ENCODE results near the gene EAPP.

Gene EAPP

GRCh38 chr14:34502545-34503225 is 36.8 kb downstream of the EAPP start:
- DNase-seq (ENCODE audit: low spot score) (no peak), ATAC-seq (ENCODE audit: low read depth) (no peak)
- Histone ChIP-seq H3K9me3 (ENCODE audit: severe bottlenecking) (no peaks in the 10 kb centered on the region), H3K4me3 (ENCODE audit: severe bottlenecking) (no peak overlapping the region), H3K27ac (ENCODE audit: poor library complexity, severe bottlenecking) (no peak overlapping the region), H3K36me3 (ENCODE audit: low read depth) (no peaks in the 10 kb centered on the region), H3K27me3 (ENCODE audit: insufficient read depth, poor library complexity, severe bottlenecking) (no peaks in the 10 kb centered on the region), H3K4me1 (ENCODE audit: insufficient read depth, poor library complexity, severe bottlenecking) (peaks cover 3% of the 10 kb centered on the region)
- no peak for TF ChIP-seq CTCF (IDR thresholded peaks at IDR 0.05; ENCODE audit: poor library complexity, severe bottlenecking)

- TF ChIP-seq CTCF (IDR thresholded peaks at IDR 0.05; ENCODE audit: poor library complexity, severe bottlenecking), result no peak
- Histone ChIP-seq H3K4me1 (ENCODE audit: insufficient read depth, poor library complexity, severe bottlenecking) (peaks cover 10% of the 10 kb centered on the region), H3K9me3 (ENCODE audit: severe bottlenecking) (no peaks in the 10 kb centered on the region), H3K4me3 (ENCODE audit: severe bottlenecking) (no peak overlapping the region), H3K36me3 (ENCODE audit: low read depth) (no peaks in the 10 kb centered on the region), H3K27ac (ENCODE audit: poor library complexity, severe bottlenecking) (no peak overlapping the region), H3K27me3 (ENCODE audit: insufficient read depth, poor library complexity, severe bottlenecking) (no peaks in the 10 kb centered on the region)
- no peak for DNase-seq (ENCODE audit: low spot score)
- ATAC-seq (ENCODE audit: low read depth), result peak; percentile 55; the same call in 2 of the 3 replicates
Observed at GRCh38 chr14:34502001-34502400, 37.5 kb downstream of the EAPP start.

- no peak for ATAC-seq (ENCODE audit: low read depth)
- Histone ChIP-seq H3K36me3 (ENCODE audit: low read depth) (no peaks in the 10 kb centered on the region), H3K4me3 (ENCODE audit: severe bottlenecking) (no peak overlapping the region), H3K9me3 (ENCODE audit: severe bottlenecking) (no peaks in the 10 kb centered on the region), H3K4me1 (ENCODE audit: insufficient read depth, poor library complexity, severe bottlenecking) (peaks cover 18% of the 10 kb centered on the region), H3K27ac (ENCODE audit: poor library complexity, severe bottlenecking) (no peak overlapping the region), H3K27me3 (ENCODE audit: insufficient read depth, poor library complexity, severe bottlenecking) (no peaks in the 10 kb centered on the region)
- DNase-seq (ENCODE audit: low spot score), result no peak
- TF ChIP-seq CTCF (IDR thresholded peaks at IDR 0.05; ENCODE audit: poor library complexity, severe bottlenecking), result no peak
Observed at GRCh38 chr14:34501004-34501580, 38.4 kb downstream of the EAPP start.

- ATAC-seq (ENCODE audit: low read depth), result peak; percentile 37; the same call in 1 of the 3 replicates
- H3K9me3 ChIP-seq (ENCODE audit: severe bottlenecking), result no peaks in the 10 kb centered on the region
- H3K4me3 ChIP-seq (ENCODE audit: severe bottlenecking), result no peak overlapping the region
- TF ChIP-seq CTCF (IDR thresholded peaks at IDR 0.05; ENCODE audit: poor library complexity, severe bottlenecking), result peak; percentile 79
- H3K36me3 ChIP-seq (ENCODE audit: low read depth), result no peaks in the 10 kb centered on the region
- H3K4me1 ChIP-seq (ENCODE audit: insufficient read depth, poor library complexity, severe bottlenecking), result peaks cover 18% of the 10 kb centered on the region
- no peak overlapping the region for H3K27ac ChIP-seq (ENCODE audit: poor library complexity, severe bottlenecking)
- no peak for DNase-seq (ENCODE audit: low spot score)
- H3K27me3 ChIP-seq (ENCODE audit: insufficient read depth, poor library complexity, severe bottlenecking), result no peaks in the 10 kb centered on the region
Observed at GRCh38 chr14:34498684-34499412, 40.7 kb downstream of the EAPP start.
